K562 (cell line): ENCODE results near the gene NCDN. TPM values are rescaled to one million over a fixed set of nuclear protein-coding genes. Genes with fewer than 3 reads are reported as not detected.

Source experiments
- ADNP ChIP-seq: fragments of 200-800 bp; sonication (Bioruptor generic); IDR thresholded peaks from 2 replicates; pipeline ENCODE4 v1.6.1; 2016; ENCODE audit warnings: missing genetic modification characterization, missing compliant biosample characterization
- CBFA2T2 ChIP-seq: fragments of 450-650 bp; conservative IDR thresholded peaks from 2 replicates; pipeline ENCODE4 v1.6.1; 2017; ENCODE audit warnings: mild to moderate bottlenecking
- DPF2 ChIP-seq: fragments of 450-650 bp; IDR thresholded peaks from 2 replicates; pipeline ENCODE4 v1.6.1; 2016
- JUND ChIP-seq, 2 experiments: IDR thresholded peaks; 2 replicates in 1 of 2; 3 replicates in 1 of 2; pipeline ENCODE4 v1.6.1; 2011; ENCODE audit warnings: borderline replicate concordance in 2 of 2, low read depth in 2 of 2, low read length in 2 of 2, improper control_type of control experiment in 1 of 2, missing biosample characterization in 1 of 2, missing genetic modification characterization in 1 of 2, missing genetic modification reagents in 1 of 2
- RBM25 ChIP-seq: fragments of 200-400 bp; formaldehyde crosslinking; IDR thresholded peaks from 2 replicates; pipeline ENCODE4 v1.6.1; 2018; ENCODE audit warnings: low read length, low read depth, moderate library complexity; ENCODE audit not compliant: severe bottlenecking
- SMARCC2 ChIP-seq: fragments of 450-650 bp; IDR thresholded peaks from 2 replicates; pipeline ENCODE4 v1.6.1; 2017; ENCODE audit warnings: antibody characterized with exemption, moderate library complexity, mild to moderate bottlenecking, low read depth
- ZNF274 ChIP-seq: IDR thresholded peaks from 2 replicates; pipeline ENCODE4 v1.6.1; 2011; ENCODE audit warnings: low read depth, mild to moderate bottlenecking, low read length, moderate library complexity, borderline replicate concordance
- polyA plus RNA-seq, 8 experiments: library from polyadenylated mRNA; depleted of rRNA in 4 of 8; stranded (reverse) in 5 of 8; unstranded in 3 of 8; fragments of >200 nt; fragmentation: Nextera tagmentation in 2 of 8; fragmentation: Illumina TruSeq in 1 of 8; extraction: Ambion mirVana in 2 of 8; extraction: Trizol in 1 of 8; gene quantifications; 2 replicates each; pipeline versions ENCODE4 v1.2.1 to v1.2.3, GENCODE V29; 2011 to 2014; ENCODE audit warnings: inconsistent platforms in 1 of 8, missing spikeins in 1 of 8
- total RNA-seq, 7 experiments: library from RNA; depleted of rRNA in 6 of 7; stranded (reverse); fragments of >200 nt in 6 of 7; fragmentation: Illumina TruSeq in 2 of 7; extraction: Trizol in 2 of 7; gene quantifications; 2 replicates each; pipeline versions ENCODE4 v1.2.1 to v1.2.3, GENCODE V29; 2011 to 2021; ENCODE audit warnings: low replicate concordance in 1 of 7
- TF ChIP-seq, protein P1 (sequence below), 2 experiments: IDR thresholded peaks in 1 of 2; conservative IDR thresholded peaks in 1 of 2; 2 replicates each; pipeline ENCODE4 v1.6.1; 2016; ENCODE audit warnings: low read depth in 2 of 2, mild to moderate bottlenecking in 1 of 2, missing compliant biosample characterization in 1 of 2, missing genetic modification characterization in 1 of 2, moderate library complexity in 1 of 2
- TF ChIP-seq, protein P2 (sequence below), 2 experiments: fragments of 450-650 bp in 1 of 2; sonication (generic) in 1 of 2; formaldehyde crosslinking in 1 of 2; IDR thresholded peaks in 1 of 2; conservative IDR thresholded peaks in 1 of 2; 2 replicates each; pipeline versions ENCODE4 v1.6.1 to v1.8.1; 2016 to 2023; ENCODE audit warnings: mild to moderate bottlenecking in 2 of 2, moderate library complexity in 2 of 2, inconsistent platforms in 1 of 2, missing genetic modification reagents in 1 of 2
- TF ChIP-seq, protein P3 (sequence below): fragments of 250-450 bp; sonication (Bioruptor Pico); IDR thresholded peaks from 2 replicates; pipeline ENCODE4 v1.6.1; 2021; ENCODE audit warnings: mild to moderate bottlenecking

The NCDN gene
- total and polyA plus RNA-seq, 9 of the 15 experiments (the other 6 are each of a cell fraction or from before 2014, with no cell fraction given), result 1.9 to 35.1 (median 10.7) TPM

DNA sequence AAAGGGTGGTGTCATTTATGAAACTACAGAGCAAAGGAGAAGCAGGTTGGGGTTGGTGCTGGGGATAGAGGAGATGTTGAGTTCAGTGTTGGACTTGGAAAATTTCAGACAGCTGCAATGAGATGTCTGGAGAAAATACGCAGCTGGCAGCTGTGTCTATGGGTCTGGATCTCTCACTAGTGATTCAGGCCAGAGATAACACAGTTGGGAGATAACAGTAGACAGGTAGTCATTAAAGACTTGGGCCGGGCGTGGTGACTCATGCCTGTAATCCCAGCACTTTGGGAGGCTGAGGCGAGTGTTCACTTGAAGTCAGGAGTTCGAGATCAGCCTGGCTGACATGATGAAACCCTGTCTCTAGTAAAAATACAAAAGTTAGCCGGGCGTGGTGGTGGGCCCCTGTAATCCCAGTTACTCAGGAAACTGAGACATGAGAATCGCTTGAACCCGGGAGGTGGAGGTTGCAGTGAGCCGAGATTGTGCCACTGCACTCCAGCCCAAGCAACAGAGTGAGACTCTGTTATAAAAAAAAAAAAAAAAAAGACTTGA, 13.1 kb downstream of the NCDN start (continued):
- TF ChIP-seq SMARCC2, result peak; percentile 57; the same call in 1 of the 2 replicates
- TF ChIP-seq JUND (IDR thresholded peaks at IDR 0.05; ENCODE audit: borderline replicate concordance, low read depth, low read length), result peak; percentile 84
- peak; percentile 73; the same call in 2 of the 3 replicates for TF ChIP-seq JUND (tag; IDR thresholded peaks at IDR 0.05; ENCODE audit: borderline replicate concordance, low read depth, low read length)
- peak; percentile 85 for TF ChIP-seq ADNP (tag)
- no peak for TF ChIP-seq ZNF274
- TF ChIP-seq, protein P1, sequence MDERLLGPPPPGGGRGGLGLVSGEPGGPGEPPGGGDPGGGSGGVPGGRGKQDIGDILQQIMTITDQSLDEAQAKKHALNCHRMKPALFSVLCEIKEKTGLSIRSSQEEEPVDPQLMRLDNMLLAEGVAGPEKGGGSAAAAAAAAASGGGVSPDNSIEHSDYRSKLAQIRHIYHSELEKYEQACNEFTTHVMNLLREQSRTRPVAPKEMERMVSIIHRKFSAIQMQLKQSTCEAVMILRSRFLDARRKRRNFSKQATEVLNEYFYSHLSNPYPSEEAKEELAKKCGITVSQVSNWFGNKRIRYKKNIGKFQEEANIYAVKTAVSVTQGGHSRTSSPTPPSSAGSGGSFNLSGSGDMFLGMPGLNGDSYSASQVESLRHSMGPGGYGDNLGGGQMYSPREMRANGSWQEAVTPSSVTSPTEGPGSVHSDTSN (CRISPR knock-in tag; IDR thresholded peaks at IDR 0.05; ENCODE audit: low read depth), result no peak
- TF ChIP-seq, protein P1 (tag; conservative IDR thresholded peaks at IDR 0.05; ENCODE audit: low read depth), result no peak
- no peak for TF ChIP-seq RBM25
- TF ChIP-seq, protein P2, sequence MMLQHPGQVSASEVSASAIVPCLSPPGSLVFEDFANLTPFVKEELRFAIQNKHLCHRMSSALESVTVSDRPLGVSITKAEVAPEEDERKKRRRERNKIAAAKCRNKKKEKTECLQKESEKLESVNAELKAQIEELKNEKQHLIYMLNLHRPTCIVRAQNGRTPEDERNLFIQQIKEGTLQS (IDR thresholded peaks at IDR 0.05), result peak; percentile 87
- TF ChIP-seq, protein P2 (CRISPR knock-in tag; conservative IDR thresholded peaks at IDR 0.05), result no peak
- TF ChIP-seq DPF2, result peak; percentile 77
- peak; percentile 33; the same call in 1 of the 2 replicates for TF ChIP-seq CBFA2T2
- TF ChIP-seq, protein P3, sequence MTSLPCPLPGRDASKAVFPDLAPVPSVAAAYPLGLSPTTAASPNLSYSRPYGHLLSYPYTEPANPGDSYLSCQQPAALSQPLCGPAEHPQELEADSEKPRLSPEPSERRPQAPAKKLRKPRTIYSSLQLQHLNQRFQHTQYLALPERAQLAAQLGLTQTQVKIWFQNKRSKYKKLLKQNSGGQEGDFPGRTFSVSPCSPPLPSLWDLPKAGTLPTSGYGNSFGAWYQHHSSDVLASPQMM (CRISPR knock-in tag), result no peak
